Measurements from ENCODE around the gene SPATA33. TPM values are rescaled to one million over a fixed set of nuclear protein-coding genes. Genes with fewer than 3 reads are reported as not detected.

SPATA33 gene
- total RNA-seq, 4 donors from 2014 or later = 4.4 to 10.1 (median 7.4) TPM

- peaks cover 0 to 18% (median 3%) of the 10 kb centered on the region in 4 donors for H3K36me3 ChIP-seq
- peak overlapping the region in 1 of 4 donors; percentile 7 for H3K4me3 ChIP-seq
- H3K27me3 ChIP-seq = peaks cover 6% of the 10 kb centered on the region
- peaks cover 0 to 12% (median 7%) of the 10 kb centered on the region in 4 donors for H3K4me1 ChIP-seq
- H3K9me3 ChIP-seq = no peaks in the 10 kb centered on the region
- no peak for DNase-seq
- TF ChIP-seq POLR2AphosphoS5 (IDR thresholded peaks at IDR 0.05) (no peak), EP300 (IDR thresholded peaks at IDR 0.05; ENCODE audit: low read depth) (no peak), CTCF (IDR thresholded peaks at IDR 0.05) (no peak), POLR2A (IDR thresholded peaks at IDR 0.05) (no peak)
- no peak overlapping the region for H3K27ac ChIP-seq
- in situ Hi-C loops (cut with MboI; ENCODE audit: low pct_ligation_motif_present in 1 of 4, low pct_unique_long_range_greater_than_20kb in 1 of 4, low sequenced_read_pairs in 3 of 4) = no loop called here
- intact Hi-C loops (cut with DNase I; ENCODE audit: low total_unique reads) = no loop called here
- WGBS, 2 donors (ENCODE audit: low coverage in 1 of 2) = 13 to 51% methylated on average over 3 to 14 of the region's 14 CpGs
Observed at GRCh38 chr16:89641458-89642119, 16.0 kb upstream of the SPATA33 start.

GRCh38 chr16:89642574-89642973 is 15.1 kb upstream of the SPATA33 start:
- 81% methylated on average over 10 of the region's 13 CpGs; no CpG with 5 or more reads in 1 of the 2 donors for WGBS, 2 donors (ENCODE audit: low coverage in 1 of 2)

GRCh38 chr16:89643769-89644300 is 13.8 kb upstream of the SPATA33 start:
- in situ Hi-C loops (cut with MboI; ENCODE audit: low pct_ligation_motif_present in 1 of 4, low pct_unique_long_range_greater_than_20kb in 1 of 4, low sequenced_read_pairs in 3 of 4) = no loop called here
- Histone ChIP-seq H3K4me3 (no peak overlapping the region), H3K9me3 (no peaks in the 10 kb centered on the region), H3K36me3 (peaks cover 0 to 26% (median 7%) of the 10 kb centered on the region in 4 donors), H3K27ac (no peak overlapping the region), H3K27me3 (peaks cover 6% of the 10 kb centered on the region), H3K4me1 (peaks cover 0 to 12% (median 7%) of the 10 kb centered on the region in 4 donors)
- WGBS, 2 donors (ENCODE audit: low coverage in 1 of 2) = 73 to 74% methylated on average over 7 to 14 of the region's 14 CpGs
- no peak for DNase-seq
- intact Hi-C loops (cut with DNase I; ENCODE audit: low total_unique reads) = no loop called here
- no peak for TF ChIP-seq POLR2A (IDR thresholded peaks at IDR 0.05)

More at GRCh38 chr16:89642574-89642973, 15.1 kb upstream of the SPATA33 start:
- Histone ChIP-seq H3K9me3 (no peaks in the 10 kb centered on the region), H3K36me3 (peaks cover 0 to 26% (median 7%) of the 10 kb centered on the region in 4 donors), H3K27ac (no peak overlapping the region), H3K4me3 (no peak overlapping the region), H3K4me1 (peaks cover 0 to 12% (median 7%) of the 10 kb centered on the region in 4 donors), H3K27me3 (peaks cover 6% of the 10 kb centered on the region)
- no peak for DNase-seq
- in situ Hi-C loops (cut with MboI; ENCODE audit: low pct_ligation_motif_present in 1 of 4, low pct_unique_long_range_greater_than_20kb in 1 of 4, low sequenced_read_pairs in 3 of 4) (no loop called here), intact Hi-C loops (cut with DNase I; ENCODE audit: low total_unique reads) (no loop called here)
- TF ChIP-seq POLR2AphosphoS5 (IDR thresholded peaks at IDR 0.05) (no peak), EP300 (IDR thresholded peaks at IDR 0.05; ENCODE audit: low read depth) (no peak), POLR2A (IDR thresholded peaks at IDR 0.05) (no peak), CTCF (IDR thresholded peaks at IDR 0.05) (no peak)

GRCh38 chr16:89645122-89645521 is 12.5 kb upstream of the SPATA33 start:
- peaks cover 6% of the 10 kb centered on the region for H3K27me3 ChIP-seq
- in situ Hi-C loops (cut with MboI; ENCODE audit: low pct_ligation_motif_present in 1 of 4, low pct_unique_long_range_greater_than_20kb in 1 of 4, low sequenced_read_pairs in 3 of 4) (no loop called here), intact Hi-C loops (cut with DNase I; ENCODE audit: low total_unique reads) (no loop called here)
- H3K9me3 ChIP-seq = no peaks in the 10 kb centered on the region
- 87% methylated on average over 11 of the region's 11 CpGs; no CpG with 5 or more reads in 1 of the 2 donors for WGBS, 2 donors (ENCODE audit: low coverage in 1 of 2)
- DNase-seq = no peak
- no peak for TF ChIP-seq POLR2A (IDR thresholded peaks at IDR 0.05)
- TF ChIP-seq CTCF (IDR thresholded peaks at IDR 0.05) = no peak
- no peak for TF ChIP-seq POLR2AphosphoS5 (IDR thresholded peaks at IDR 0.05)
- no peak for TF ChIP-seq EP300 (IDR thresholded peaks at IDR 0.05; ENCODE audit: low read depth)
- H3K27ac ChIP-seq = no peak overlapping the region
- peaks cover 0 to 12% (median 7%) of the 10 kb centered on the region in 4 donors for H3K4me1 ChIP-seq
- peaks cover 0 to 26% (median 7%) of the 10 kb centered on the region in 4 donors for H3K36me3 ChIP-seq
- no peak overlapping the region for H3K4me3 ChIP-seq

Measured in transverse colon (tissue), 4 donors.